Measurements from ENCODE around the gene C3.

The C3 gene

DNA sequence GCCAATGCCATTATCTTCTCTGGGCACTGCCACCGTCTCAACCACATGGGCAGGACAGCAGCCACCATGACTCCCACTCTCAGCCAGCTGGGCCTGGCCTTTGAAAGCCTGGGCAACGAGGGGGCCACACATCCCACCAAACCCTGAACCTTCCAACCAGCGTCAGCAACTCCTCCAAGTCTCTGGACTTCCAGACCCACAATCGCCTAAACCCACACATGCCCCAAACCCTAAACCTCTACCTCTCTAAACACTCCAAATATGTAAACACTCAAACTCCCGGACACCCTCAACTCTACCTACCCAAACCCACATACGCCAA lies 949 bp downstream of the C3 start:
- DNase-seq (ENCODE audit: low read depth): no peak
- in situ Hi-C loops (cut with HindIII; ENCODE audit: low sequenced_read_pairs): no loop called here
- TF ChIP-seq, protein P1, sequence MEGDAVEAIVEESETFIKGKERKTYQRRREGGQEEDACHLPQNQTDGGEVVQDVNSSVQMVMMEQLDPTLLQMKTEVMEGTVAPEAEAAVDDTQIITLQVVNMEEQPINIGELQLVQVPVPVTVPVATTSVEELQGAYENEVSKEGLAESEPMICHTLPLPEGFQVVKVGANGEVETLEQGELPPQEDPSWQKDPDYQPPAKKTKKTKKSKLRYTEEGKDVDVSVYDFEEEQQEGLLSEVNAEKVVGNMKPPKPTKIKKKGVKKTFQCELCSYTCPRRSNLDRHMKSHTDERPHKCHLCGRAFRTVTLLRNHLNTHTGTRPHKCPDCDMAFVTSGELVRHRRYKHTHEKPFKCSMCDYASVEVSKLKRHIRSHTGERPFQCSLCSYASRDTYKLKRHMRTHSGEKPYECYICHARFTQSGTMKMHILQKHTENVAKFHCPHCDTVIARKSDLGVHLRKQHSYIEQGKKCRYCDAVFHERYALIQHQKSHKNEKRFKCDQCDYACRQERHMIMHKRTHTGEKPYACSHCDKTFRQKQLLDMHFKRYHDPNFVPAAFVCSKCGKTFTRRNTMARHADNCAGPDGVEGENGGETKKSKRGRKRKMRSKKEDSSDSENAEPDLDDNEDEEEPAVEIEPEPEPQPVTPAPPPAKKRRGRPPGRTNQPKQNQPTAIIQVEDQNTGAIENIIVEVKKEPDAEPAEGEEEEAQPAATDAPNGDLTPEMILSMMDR (IDR thresholded peaks at IDR 0.05; ENCODE audit: low read depth, low read length, missing control alignments): no peak
- H3K4me3 ChIP-seq (ENCODE audit: low read depth, low read length): no peak overlapping the region

DNA sequence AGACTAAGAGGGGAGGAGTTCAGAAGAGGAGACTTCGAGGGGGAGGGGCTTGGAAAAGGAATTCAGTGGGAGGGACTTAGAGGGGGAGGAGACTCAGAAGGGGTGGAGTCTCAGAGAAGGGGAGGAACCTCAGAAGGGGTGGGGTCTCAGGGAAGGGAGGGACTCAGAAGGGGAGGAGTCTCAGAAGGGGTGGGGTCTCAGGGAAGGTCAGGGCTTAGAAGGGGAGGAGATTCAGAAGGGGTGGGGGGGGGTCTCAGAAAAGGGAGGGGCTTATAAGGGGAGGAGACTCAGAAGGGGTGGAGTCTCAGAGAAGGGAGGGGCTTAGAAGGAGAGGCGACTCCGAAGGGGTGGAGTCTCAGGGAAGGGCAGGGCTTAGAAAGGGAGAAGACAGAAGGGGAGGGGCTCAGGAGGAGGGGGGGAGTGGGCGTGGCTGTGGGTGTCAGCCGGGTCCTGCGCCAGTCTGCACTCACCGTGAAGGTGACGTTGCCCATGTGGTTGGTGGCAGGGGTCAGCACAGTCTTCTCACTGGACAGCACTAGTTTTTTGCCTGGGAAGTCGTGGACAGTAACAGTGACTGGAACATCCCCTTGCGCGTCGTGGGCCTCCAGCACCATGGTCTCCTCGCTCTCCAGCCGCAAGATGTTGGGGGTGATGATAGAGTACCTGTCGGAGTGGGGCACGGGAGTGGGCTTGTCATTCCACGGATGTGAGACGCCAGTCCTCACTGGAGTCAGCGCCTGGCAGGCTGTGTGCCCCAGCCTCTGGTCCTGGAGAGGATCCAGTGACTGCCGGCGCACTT lies 1.5 kb downstream of the C3 start:
- TF ChIP-seq, protein P1 (IDR thresholded peaks at IDR 0.05; ENCODE audit: low read depth, low read length, missing control alignments): no peak
- DNase-seq (ENCODE audit: low read depth): no peak
- in situ Hi-C loops (cut with HindIII; ENCODE audit: low sequenced_read_pairs): no loop called here
- no peak overlapping the region for H3K4me3 ChIP-seq (ENCODE audit: low read depth, low read length)

DNA sequence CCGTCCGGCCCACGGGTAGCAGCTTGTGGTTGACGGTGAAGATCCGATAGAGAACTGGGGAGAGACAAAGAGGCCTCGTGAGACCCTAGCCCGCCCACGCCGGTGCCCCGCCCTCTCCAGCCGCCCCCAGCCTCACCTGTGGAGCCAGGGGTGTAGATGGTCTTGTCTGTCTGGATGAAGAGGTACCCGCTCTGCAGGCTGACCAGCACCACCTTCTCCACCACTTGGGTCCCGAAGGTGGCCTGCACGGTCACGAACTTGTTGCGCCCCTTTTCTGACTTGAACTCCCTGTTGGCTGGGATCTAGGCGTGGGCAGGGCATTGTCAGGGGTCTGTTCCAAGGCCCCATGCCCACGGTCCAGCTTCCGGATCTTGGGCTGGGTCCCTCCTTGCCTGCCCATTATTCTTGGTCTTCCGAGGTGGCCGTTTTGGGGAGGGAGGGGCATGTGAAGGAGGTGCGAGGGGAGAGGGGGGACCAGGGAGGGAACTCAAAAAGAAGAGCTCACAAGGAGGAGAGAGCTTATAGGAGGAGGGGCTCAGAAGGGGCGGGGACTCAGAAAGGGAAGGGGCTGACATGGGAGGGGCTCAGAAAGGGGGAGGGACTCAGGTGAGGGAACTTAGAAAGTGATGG lies 2.2 kb downstream of the C3 start:
- in situ Hi-C loops (cut with HindIII; ENCODE audit: low sequenced_read_pairs): no loop called here
- no peak for DNase-seq (ENCODE audit: low read depth)
- H3K4me3 ChIP-seq (ENCODE audit: low read depth, low read length): no peak overlapping the region
- TF ChIP-seq, protein P1 (IDR thresholded peaks at IDR 0.05; ENCODE audit: low read depth, low read length, missing control alignments): no peak

DNA sequence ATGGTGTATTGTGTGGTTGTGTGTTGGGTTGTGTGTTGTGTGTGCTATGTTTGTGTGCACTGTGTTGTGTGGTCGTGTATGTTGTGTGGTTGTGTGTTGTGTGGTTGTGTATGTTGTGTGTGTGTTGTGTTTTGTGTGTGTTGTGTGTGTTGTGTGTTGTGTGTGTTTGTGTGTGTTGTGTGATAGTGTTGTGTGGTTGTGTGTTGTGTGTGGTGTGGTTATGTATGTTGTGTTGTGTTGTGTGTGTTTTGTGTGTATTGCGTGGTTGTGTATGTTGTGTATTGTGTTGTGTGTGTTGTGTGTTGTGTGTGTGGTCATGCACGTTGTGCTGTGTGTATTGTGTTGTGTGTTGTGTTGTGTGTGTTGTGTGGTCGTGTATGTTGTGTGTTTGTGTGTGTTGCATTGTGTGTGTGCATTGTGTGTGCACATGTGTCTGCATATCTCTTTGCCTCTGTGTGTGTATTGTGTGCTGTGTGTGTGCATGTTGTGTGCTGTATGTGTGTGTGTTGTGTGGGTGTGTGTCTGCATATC lies 2.9 kb downstream of the C3 start:
- no peak for DNase-seq (ENCODE audit: low read depth)
- in situ Hi-C loops (cut with HindIII; ENCODE audit: low sequenced_read_pairs): no loop called here
- H3K4me3 ChIP-seq (ENCODE audit: low read depth, low read length): no peak overlapping the region
- TF ChIP-seq, protein P1 (IDR thresholded peaks at IDR 0.05; ENCODE audit: low read depth, low read length, missing control alignments): no peak

DNA sequence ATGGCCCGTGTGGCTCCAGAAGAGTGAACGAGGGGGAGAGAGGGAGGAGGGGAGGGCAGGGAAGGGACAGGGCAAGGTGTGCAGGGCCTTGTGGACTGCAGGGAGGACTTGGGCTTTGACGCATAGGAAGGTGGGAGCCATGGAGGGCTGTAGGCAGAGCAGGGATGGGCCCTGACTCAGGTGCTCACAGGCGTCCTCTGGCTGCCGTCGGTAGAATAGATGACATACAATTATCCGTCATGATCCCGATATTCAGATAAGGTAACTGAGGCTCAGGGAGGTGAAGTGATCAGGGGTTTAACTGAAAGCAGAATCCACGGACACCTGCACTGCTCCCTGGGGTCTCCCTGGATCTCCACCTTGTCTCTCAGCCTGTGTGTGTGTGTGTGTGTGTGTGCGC lies 3.4 kb downstream of the C3 start:
- TF ChIP-seq, protein P1 (IDR thresholded peaks at IDR 0.05; ENCODE audit: low read depth, low read length, missing control alignments): no peak
- no peak overlapping the region for H3K4me3 ChIP-seq (ENCODE audit: low read depth, low read length)
- in situ Hi-C loops (cut with HindIII; ENCODE audit: low sequenced_read_pairs): no loop called here
- no peak for DNase-seq (ENCODE audit: low read depth)

DNA sequence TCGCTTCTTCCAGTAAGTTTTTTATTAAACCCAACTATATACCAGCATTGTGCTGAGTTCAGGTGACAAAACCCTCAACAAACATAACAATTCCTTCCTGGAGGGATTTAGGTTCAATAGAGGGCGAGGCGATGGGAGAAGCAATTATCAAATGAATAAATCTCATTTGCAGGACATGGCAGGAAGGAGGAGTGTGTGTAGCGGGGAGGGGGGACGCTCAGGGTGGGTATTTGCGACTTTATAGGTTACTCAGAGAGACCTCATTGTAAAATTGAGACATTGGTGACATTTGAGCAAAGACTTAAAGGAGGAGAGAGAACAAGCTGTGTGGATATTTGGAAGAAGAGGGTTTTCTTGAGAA lies 3.9 kb downstream of the C3 start:
- TF ChIP-seq, protein P1 (IDR thresholded peaks at IDR 0.05; ENCODE audit: low read depth, low read length, missing control alignments): no peak
- no peak overlapping the region for H3K4me3 ChIP-seq (ENCODE audit: low read depth, low read length)
- no peak for DNase-seq (ENCODE audit: low read depth)
- in situ Hi-C loops (cut with HindIII; ENCODE audit: low sequenced_read_pairs): no loop called here

All from astrocyte of the cerebellum (primary cell).